HUES6 (cell line): Measurements from ENCODE around the gene TDRD12.

Experiments
- H3K27ac ChIP-seq: 2 replicates; pipeline ENCODE4 v1.7.0; 2013; ENCODE audit warnings: low read depth, mild to moderate bottlenecking, low read length, inconsistent platforms
- H3K27me3 ChIP-seq: 2 replicates; pipeline ENCODE4 v1.6.1; 2013; ENCODE audit warnings: low read length; ENCODE audit not compliant: control insufficient read depth, insufficient read depth
- H3K36me3 ChIP-seq: 2 replicates; pipeline ENCODE4 v1.6.1; 2013; ENCODE audit warnings: low read length; ENCODE audit not compliant: control insufficient read depth, insufficient read depth
- H3K4me1 ChIP-seq: 2 replicates; pipeline ENCODE4 v1.6.1; 2013; ENCODE audit warnings: low read length; ENCODE audit not compliant: control insufficient read depth, insufficient read depth
- H3K4me3 ChIP-seq: 2 replicates; pipeline ENCODE4 v1.5.1; 2013; ENCODE audit warnings: low read depth, low read length
- H3K9ac ChIP-seq: one replicate; pipeline ENCODE4 v1.6.1; 2013; ENCODE audit warnings: mild to moderate bottlenecking, low read length
- H3K9me3 ChIP-seq: 2 replicates; pipeline ENCODE4 v1.6.1; 2013; ENCODE audit warnings: low read depth, low read length; ENCODE audit not compliant: control insufficient read depth, insufficient read depth

The TDRD12 gene

GRCh38 chr19:32872391-32872790 lies 152.8 kb downstream of the TDRD12 start:
- Histone ChIP-seq H3K27me3 (no peaks in the 10 kb centered on the region), H3K27ac (no peak overlapping the region), H3K9ac (no peak overlapping the region), H3K4me3 (no peak overlapping the region), H3K4me1 (peaks cover 17% of the 10 kb centered on the region; the same call in 1 of the 2 replicates), H3K36me3 (no peaks in the 10 kb centered on the region), H3K9me3 (no peaks in the 10 kb centered on the region)

DNA sequence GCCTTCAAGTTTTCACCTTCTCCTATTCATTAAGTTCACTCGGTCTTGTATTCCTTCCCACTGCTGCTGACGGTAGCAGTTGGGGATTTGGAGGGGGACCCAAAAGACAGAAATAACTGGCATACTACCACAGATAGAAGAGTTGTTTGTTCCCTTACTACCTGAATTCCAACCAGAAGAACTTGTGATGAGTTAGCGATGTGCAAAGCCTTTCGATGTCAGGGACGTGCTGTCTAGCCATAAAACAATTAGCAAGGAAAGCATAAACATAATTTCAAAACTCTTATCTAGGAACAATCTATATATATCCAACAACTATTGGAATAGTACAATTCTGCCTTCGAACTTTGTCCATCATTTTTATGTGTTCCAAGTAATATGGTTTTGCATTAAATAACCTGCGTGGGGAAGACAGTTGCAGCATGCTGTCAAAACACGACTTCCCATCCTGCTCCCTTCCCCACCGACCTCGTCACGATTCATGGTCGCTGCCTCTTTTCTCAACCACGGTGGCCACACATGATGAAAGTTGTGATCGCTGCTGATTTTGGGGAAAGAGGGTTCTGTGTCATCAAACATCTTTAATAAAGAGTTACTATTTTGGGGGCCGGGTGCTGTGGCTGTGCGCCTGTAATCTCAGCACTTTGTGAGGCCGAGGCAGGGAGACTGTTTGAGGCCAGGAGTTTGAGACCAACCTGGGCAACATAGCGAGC lies 153.8 kb downstream of the TDRD12 start:
- peaks cover 17% of the 10 kb centered on the region; the same call in 1 of the 2 replicates for H3K4me1 ChIP-seq
- no peak overlapping the region for H3K9ac ChIP-seq
- no peaks in the 10 kb centered on the region for H3K9me3 ChIP-seq
- H3K27me3 ChIP-seq = no peaks in the 10 kb centered on the region
- no peak overlapping the region for H3K27ac ChIP-seq
- H3K36me3 ChIP-seq = 0 out of 2 replicates have a peak, but pooled peaks cover 3% of the 10 kb centered on the region
- H3K4me3 ChIP-seq = no peak overlapping the region

DNA sequence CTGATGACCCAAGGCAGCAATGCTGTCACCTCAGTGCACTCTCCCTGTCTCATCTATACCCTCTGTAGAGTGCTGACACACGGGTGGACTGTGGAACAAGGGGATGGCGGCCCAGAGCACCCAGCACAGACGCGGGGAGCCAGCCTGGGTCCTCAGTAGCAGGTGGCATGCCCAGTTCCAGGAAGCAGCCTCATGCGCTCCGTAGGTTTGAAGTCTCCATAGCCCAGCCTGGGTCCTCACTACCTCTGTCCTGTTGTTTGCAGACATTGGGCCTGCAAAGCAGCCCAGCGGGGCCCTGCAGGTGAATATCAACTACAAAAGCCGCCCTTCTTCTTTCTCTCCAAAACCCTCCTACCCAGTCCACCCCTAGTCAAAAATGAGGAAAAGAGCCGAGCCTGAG lies 155.0 kb downstream of the TDRD12 start:
- Histone ChIP-seq H3K27ac (no peak overlapping the region), H3K9me3 (no peaks in the 10 kb centered on the region), H3K36me3 (0 out of 2 replicates have a peak, but pooled peaks cover 3% of the 10 kb centered on the region), H3K4me3 (no peak overlapping the region), H3K27me3 (no peaks in the 10 kb centered on the region), H3K4me1 (peaks cover 16% of the 10 kb centered on the region; the same call in 1 of the 2 replicates), H3K9ac (no peak overlapping the region)

DNA sequence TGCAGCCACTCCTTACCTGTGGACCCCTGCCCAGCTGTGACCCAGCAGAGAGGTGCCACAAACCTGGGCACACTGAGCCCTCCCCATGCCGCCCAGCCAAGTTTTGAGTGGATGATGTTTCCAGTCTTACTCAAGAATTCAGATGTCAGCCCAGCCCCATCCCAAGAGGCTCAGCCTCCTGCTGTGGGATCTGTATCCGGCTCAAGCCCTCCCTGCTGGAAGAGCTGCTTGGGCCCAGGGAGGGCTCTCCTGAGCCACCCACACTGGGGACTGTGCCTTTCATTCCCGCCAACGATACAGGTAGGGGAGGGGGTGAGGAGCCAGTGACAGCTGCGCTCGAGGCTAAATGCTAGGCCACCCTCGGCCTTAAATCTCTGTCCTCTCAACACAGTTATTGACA lies 155.9 kb downstream of the TDRD12 start:
- Histone ChIP-seq H3K27ac (no peak overlapping the region), H3K36me3 (0 out of 2 replicates have a peak, but pooled peaks cover 5% of the 10 kb centered on the region), H3K27me3 (no peaks in the 10 kb centered on the region), H3K9me3 (no peaks in the 10 kb centered on the region), H3K9ac (no peak overlapping the region), H3K4me1 (peaks cover 8% of the 10 kb centered on the region; the same call in 1 of the 2 replicates), H3K4me3 (no peak overlapping the region)

- Histone ChIP-seq H3K9me3 (no peaks in the 10 kb centered on the region), H3K36me3 (0 out of 2 replicates have a peak, but pooled peaks cover 5% of the 10 kb centered on the region), H3K9ac (no peak overlapping the region), H3K27ac (no peak overlapping the region), H3K4me3 (no peak overlapping the region), H3K4me1 (peaks cover 5% of the 10 kb centered on the region; the same call in 1 of the 2 replicates), H3K27me3 (no peaks in the 10 kb centered on the region)
These were observed 156.8 kb downstream of the TDRD12 start for GRCh38 chr19:32876236-32876918.

GRCh38 chr19:32876919-32877285 lies 157.3 kb downstream of the TDRD12 start:
- no peak overlapping the region for H3K4me3 ChIP-seq
- H3K27ac ChIP-seq = no peak overlapping the region
- H3K4me1 ChIP-seq = peaks cover 5% of the 10 kb centered on the region; the same call in 1 of the 2 replicates
- 0 out of 2 replicates have a peak, but pooled peaks cover 5% of the 10 kb centered on the region for H3K36me3 ChIP-seq
- H3K27me3 ChIP-seq = no peaks in the 10 kb centered on the region
- no peaks in the 10 kb centered on the region for H3K9me3 ChIP-seq
- H3K9ac ChIP-seq = no peak overlapping the region
